HUES64 (cell line): ENCODE data around the gene RNF145. TPM values are rescaled to one million over a fixed set of nuclear protein-coding genes. Genes with fewer than 3 reads are reported as not detected.
A peak's percentile ranks its signal among the peaks of the same experiment; 100 is the strongest.

Source experiments
- H3K27ac ChIP-seq: 2 replicates; pipeline ENCODE4 v1.7.0; 2013; ENCODE audit warnings: low read depth, low read length, inconsistent platforms
- H3K27me3 ChIP-seq: 2 replicates; pipeline ENCODE4 v1.6.1; 2013; ENCODE audit warnings: mild to moderate bottlenecking, low read length; ENCODE audit not compliant: insufficient read depth
- H3K36me3 ChIP-seq: 2 replicates; pipeline ENCODE4 v1.6.1; 2013; ENCODE audit warnings: mild to moderate bottlenecking, low read length; ENCODE audit not compliant: insufficient read depth
- H3K4me1 ChIP-seq: 2 replicates; pipeline ENCODE4 v1.6.1; 2013; ENCODE audit warnings: mild to moderate bottlenecking, low read length, moderate library complexity; ENCODE audit not compliant: insufficient read depth
- H3K4me3 ChIP-seq: 2 replicates; pipeline ENCODE4 v1.5.1; 2013; ENCODE audit warnings: mild to moderate bottlenecking, low read length, moderate library complexity
- H3K9ac ChIP-seq: 2 replicates; pipeline ENCODE4 v1.6.1; 2013; ENCODE audit warnings: mild to moderate bottlenecking, low read depth, low read length
- H3K9me3 ChIP-seq: 2 replicates; pipeline ENCODE4 v1.6.1; 2013; ENCODE audit warnings: low read depth, low read length; ENCODE audit not compliant: insufficient read depth
- WGBS: fragments of 150-250, 120-280 bp; methylation state at CpG from one replicate; pipeline ENCODE4 v1.1.7; 2013; ENCODE audit warnings: missing lambda C conversion rate; 5-methylcytosine and 5-hydroxymethylcytosine counted together
- polyA plus RNA-seq, 2 experiments: library from polyadenylated mRNA; stranded (reverse); fragments of 50-300 nt; gene quantifications; one replicate each; pipeline ENCODE4 v1.2.3, GENCODE V29; 2013

Gene RNF145, protein sequence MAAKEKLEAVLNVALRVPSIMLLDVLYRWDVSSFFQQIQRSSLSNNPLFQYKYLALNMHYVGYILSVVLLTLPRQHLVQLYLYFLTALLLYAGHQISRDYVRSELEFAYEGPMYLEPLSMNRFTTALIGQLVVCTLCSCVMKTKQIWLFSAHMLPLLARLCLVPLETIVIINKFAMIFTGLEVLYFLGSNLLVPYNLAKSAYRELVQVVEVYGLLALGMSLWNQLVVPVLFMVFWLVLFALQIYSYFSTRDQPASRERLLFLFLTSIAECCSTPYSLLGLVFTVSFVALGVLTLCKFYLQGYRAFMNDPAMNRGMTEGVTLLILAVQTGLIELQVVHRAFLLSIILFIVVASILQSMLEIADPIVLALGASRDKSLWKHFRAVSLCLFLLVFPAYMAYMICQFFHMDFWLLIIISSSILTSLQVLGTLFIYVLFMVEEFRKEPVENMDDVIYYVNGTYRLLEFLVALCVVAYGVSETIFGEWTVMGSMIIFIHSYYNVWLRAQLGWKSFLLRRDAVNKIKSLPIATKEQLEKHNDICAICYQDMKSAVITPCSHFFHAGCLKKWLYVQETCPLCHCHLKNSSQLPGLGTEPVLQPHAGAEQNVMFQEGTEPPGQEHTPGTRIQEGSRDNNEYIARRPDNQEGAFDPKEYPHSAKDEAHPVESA
- polyA plus RNA-seq (2013, experiment 1 of 2): 62.8 TPM
- 61.9 TPM for polyA plus RNA-seq (2013, experiment 2 of 2)

DNA sequence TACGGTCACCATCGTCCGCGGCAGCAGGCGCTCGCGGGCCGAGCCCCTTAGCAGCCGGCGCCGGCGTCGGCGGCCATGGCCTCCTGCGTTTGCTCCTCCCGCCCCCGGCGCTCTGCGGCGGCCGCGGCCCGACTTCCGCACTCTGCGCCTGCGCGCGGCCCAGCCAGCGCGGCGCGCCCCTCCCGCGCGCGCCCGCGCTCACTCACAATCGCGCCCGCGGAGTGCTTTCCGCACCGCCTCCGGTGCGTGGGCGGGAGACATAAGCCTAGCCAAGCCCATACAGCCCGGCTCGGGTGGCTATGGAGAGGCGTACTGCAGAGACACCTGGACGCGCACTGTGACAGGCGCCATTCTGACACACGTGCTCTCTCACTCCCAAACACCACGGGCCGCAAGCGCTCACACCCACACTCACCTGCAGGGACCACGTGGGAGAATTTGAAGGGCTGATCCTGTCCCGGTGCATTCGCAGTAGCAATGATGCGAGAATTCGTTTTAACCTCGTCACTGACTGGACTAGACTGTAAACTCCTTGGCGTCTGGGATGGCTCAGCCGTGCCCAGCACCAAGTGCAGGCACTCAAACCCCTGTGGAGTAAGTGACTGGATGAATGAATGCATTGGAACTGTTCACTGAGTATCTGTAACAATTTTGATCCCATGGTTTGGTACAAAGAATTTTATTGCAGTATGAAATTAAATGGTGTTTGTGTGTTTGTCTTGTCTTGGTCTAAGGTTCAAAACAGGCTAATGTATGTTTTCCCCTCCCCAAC, at the start of gene RNF145:
TSS of gene RNF145 (minus strand) at position 116 of the 772 bp plus-strand sequence. CDS start 5,936 bp downstream, outside the sequence.
- peaks cover 25% of the 10 kb centered on the region for H3K4me1 ChIP-seq
- H3K27ac ChIP-seq: no peak within 1 kb of the TSS; the same call in none of the 2 replicates
- H3K9ac ChIP-seq: peak within 1 kb of the TSS; percentile 83

GRCh38 chr5:159258361-159258760, 49.0 kb upstream of the RNF145 start:
- no peaks in the 10 kb centered on the region for H3K4me1 ChIP-seq
- WGBS: 98% methylated on average over 2 of the region's 2 CpGs
- H3K9me3 ChIP-seq: no peaks in the 10 kb centered on the region

More for the DNA sequence above, at the start of gene RNF145:
- under 1% methylated on average over 65 of the region's 65 CpGs for WGBS
- no peaks in the 10 kb centered on the region for H3K36me3 ChIP-seq
- H3K9me3 ChIP-seq: no peaks in the 10 kb centered on the region
- H3K4me3 ChIP-seq: peak within 1 kb of the TSS; percentile 76
- H3K27me3 ChIP-seq: peaks cover 16% of the 10 kb centered on the region

DNA sequence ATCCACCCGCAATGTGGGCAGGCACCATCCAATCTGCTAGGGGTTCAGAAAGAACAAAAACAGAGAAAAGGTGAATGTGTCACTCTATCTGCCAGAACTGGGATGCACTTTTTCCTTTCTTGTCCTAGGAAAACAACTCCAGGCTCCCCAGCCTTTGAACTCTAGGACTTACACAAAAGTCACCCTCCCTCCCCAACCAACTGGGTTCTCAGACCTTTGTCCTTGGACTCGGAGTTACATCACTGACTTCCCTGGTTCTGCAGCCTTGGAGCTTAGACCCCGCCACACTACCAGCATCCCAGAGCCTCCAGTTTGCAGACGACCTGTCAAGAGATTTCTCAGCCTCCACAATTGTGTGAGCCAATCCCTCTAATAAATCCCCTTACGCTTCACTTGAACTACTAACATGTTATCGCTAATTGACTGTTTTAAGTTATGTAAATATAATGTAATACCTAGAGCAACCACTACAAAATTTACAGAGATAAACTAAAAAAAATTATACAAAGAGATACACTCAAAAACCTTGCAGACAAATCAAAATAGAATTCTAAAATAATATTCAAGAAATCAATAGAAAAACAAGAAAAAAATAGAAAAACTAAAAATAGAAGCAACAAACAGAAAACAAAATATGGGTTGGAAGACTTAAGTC, 48.4 kb upstream of the RNF145 start:
- Histone ChIP-seq H3K9me3 (no peaks in the 10 kb centered on the region), H3K27me3 (peaks cover 82% of the 10 kb centered on the region), H3K4me1 (no peaks in the 10 kb centered on the region), H3K27ac (no peak overlapping the region), H3K9ac (no peak overlapping the region), H3K4me3 (no peak overlapping the region), H3K36me3 (no peaks in the 10 kb centered on the region)
- 78% methylated on average over 5 of the region's 6 CpGs for WGBS

More at GRCh38 chr5:159258361-159258760, 49.0 kb upstream of the RNF145 start:
- H3K36me3 ChIP-seq: no peaks in the 10 kb centered on the region
- H3K4me3 ChIP-seq: no peak overlapping the region
- no peak overlapping the region for H3K27ac ChIP-seq
- peaks cover 76% of the 10 kb centered on the region for H3K27me3 ChIP-seq
- no peak overlapping the region for H3K9ac ChIP-seq

DNA sequence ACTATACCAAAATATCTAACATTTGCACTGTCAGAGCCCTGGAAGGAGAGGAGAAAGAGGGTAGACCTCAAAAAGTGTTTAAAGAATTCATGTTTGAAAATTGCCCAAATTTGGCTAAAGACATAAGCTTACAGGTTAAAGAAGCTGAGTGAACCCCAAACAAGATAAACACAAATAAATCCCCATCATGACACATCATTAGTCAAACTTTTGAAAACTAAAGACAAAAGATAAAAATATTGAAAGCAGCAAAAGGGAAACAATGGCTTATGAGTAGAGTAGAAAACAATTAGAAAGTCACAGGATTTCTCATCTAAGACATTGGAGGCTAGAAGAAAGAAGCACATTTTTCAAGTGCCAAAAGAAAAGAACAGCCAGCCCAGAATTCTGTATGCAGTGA, 47.7 kb upstream of the RNF145 start:
- Histone ChIP-seq H3K9me3 (no peaks in the 10 kb centered on the region), H3K27ac (no peak overlapping the region), H3K4me1 (no peaks in the 10 kb centered on the region), H3K4me3 (no peak overlapping the region), H3K9ac (no peak overlapping the region), H3K27me3 (peaks cover 82% of the 10 kb centered on the region), H3K36me3 (no peaks in the 10 kb centered on the region)

- Histone ChIP-seq H3K27me3 (peaks cover 64% of the 10 kb centered on the region), H3K4me1 (no peaks in the 10 kb centered on the region), H3K36me3 (no peaks in the 10 kb centered on the region), H3K4me3 (no peak overlapping the region), H3K9me3 (no peaks in the 10 kb centered on the region), H3K27ac (no peak overlapping the region), H3K9ac (no peak overlapping the region)
- 0% methylated on average over 1 of the region's 1 CpG for WGBS
Measured at GRCh38 chr5:159252195-159252594, 42.8 kb upstream of the RNF145 start.

DNA sequence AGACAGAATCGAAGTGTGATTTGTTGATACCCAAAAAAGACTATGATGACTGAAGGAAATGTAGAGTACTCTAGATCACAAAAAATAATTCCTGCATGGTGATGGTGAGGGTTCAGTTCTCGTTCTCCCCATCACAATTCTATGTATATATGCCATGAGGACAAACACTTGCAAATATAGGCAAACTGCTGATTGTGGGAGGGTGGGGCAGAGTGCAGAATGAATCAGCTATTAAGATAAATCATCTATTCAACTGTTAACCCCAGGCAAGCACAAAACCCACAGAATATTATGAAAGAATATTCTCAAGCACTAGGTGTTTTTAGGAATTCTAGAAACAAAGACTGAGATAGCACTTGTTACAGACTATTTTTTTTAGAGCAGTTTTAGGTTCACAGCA, 39.8 kb upstream of the RNF145 start:
- 100% methylated on average over 1 of the region's 2 CpGs for WGBS
- no peaks in the 10 kb centered on the region for H3K4me1 ChIP-seq
- no peak overlapping the region for H3K9ac ChIP-seq
- no peak overlapping the region for H3K4me3 ChIP-seq
- H3K27ac ChIP-seq: no peak overlapping the region
- H3K36me3 ChIP-seq: no peaks in the 10 kb centered on the region
- H3K27me3 ChIP-seq: peaks cover 58% of the 10 kb centered on the region
- no peaks in the 10 kb centered on the region for H3K9me3 ChIP-seq

DNA sequence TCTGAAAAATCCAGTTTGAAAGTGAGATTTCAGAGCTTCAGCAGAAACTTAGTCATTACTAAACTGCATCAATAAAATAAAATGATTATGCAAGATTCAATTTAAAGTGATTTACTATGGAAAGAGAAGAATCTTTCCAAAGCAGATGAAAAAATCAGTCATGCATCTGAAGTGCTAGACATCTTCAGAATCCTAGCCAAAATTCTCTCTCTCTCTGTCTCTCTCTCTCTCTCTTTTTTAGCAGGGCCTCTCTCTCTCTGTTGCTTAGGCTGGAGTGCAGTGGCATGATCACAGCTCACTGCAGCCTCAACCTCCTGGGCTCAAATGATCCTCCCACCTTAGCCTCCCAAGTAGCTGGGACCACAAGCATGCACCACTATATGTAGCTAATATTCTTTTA, 35.5 kb upstream of the RNF145 start:
- H3K4me3 ChIP-seq: no peak overlapping the region
- no peaks in the 10 kb centered on the region for H3K4me1 ChIP-seq
- no peak overlapping the region for H3K9ac ChIP-seq
- no peaks in the 10 kb centered on the region for H3K36me3 ChIP-seq
- H3K9me3 ChIP-seq: no peaks in the 10 kb centered on the region
- peaks cover 57% of the 10 kb centered on the region for H3K27me3 ChIP-seq
- no peak overlapping the region for H3K27ac ChIP-seq

GRCh38 chr5:159244163-159244562, 34.8 kb upstream of the RNF145 start:
- no peak overlapping the region for H3K27ac ChIP-seq
- no peaks in the 10 kb centered on the region for H3K9me3 ChIP-seq
- H3K4me1 ChIP-seq: no peaks in the 10 kb centered on the region
- WGBS: 71% methylated on average over 2 of the region's 3 CpGs
- H3K36me3 ChIP-seq: no peaks in the 10 kb centered on the region
- H3K27me3 ChIP-seq: peaks cover 50% of the 10 kb centered on the region
- H3K4me3 ChIP-seq: no peak overlapping the region
- H3K9ac ChIP-seq: no peak overlapping the region

DNA sequence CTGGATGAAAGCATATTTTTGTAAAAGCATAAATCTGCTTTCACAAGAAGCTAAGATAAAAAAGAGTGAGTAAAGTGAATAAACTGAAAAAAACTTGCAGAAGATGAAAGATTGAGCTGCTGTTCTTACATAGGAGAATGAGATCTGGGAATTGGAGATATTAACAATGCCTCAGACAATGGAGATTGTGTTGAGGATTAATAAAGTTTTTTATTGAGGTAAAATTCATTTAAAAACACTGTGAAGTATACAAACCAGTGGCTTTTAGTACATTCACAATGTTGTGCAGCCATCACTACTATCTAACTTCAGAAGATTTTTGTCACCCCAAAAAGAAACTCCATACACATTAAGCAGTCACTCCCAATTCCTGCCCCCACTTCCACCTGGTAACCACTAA, 34.0 kb upstream of the RNF145 start:
- H3K9me3 ChIP-seq: no peaks in the 10 kb centered on the region
- no peak overlapping the region for H3K27ac ChIP-seq
- peaks cover 43% of the 10 kb centered on the region for H3K27me3 ChIP-seq
- H3K36me3 ChIP-seq: no peaks in the 10 kb centered on the region
- no peak overlapping the region for H3K4me3 ChIP-seq
- no peak overlapping the region for H3K9ac ChIP-seq
- no peaks in the 10 kb centered on the region for H3K4me1 ChIP-seq

DNA sequence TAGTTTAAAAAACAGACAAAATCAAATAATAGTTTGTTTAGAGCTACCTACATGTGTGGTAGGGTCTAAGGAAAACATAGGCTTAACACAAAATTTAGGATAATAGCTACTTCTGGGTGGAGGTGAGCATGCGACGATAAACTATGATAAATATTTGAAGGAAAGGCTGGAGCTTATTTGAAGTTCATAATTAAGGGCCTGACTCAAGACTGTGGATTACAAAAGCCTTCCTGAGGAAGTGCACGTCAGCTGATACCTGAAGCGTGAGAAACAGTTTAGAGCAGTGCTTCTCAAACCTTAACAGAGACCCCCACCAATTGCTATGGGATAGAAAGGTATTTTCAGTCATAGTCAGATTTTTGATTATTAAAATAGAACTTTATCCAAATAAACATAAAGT, 33.3 kb upstream of the RNF145 start:
- Histone ChIP-seq H3K4me3 (no peak overlapping the region), H3K4me1 (no peaks in the 10 kb centered on the region), H3K36me3 (no peaks in the 10 kb centered on the region), H3K9ac (no peak overlapping the region), H3K27me3 (peaks cover 41% of the 10 kb centered on the region), H3K9me3 (no peaks in the 10 kb centered on the region), H3K27ac (no peak overlapping the region)
- 83% methylated on average over 4 of the region's 4 CpGs for WGBS
